ENCODE data around the gene TTC39A. TPM values are rescaled to one million over a fixed set of nuclear protein-coding genes. Genes with fewer than 3 reads are reported as not detected.

TTC39A gene
- total and polyA plus RNA-seq, 11 donors: 8.4 to 29.2 (median 23.2) TPM

- DNase-seq: no peak
- Histone ChIP-seq H3K36me3 (no peaks in the 10 kb centered on the region), H3K27me3 (no peaks in the 10 kb centered on the region), H3K4me3 (no peak overlapping the region), H3K9me3 (no peaks in the 10 kb centered on the region), H3K27ac (no peak overlapping the region), H3K4me1 (peaks cover 0 to 19% (median 3%) of the 10 kb centered on the region in 12 donors)
- intact Hi-C loops (cut with DNase I): loop anchor here in 1 of 10 donors (10.0 kb wide), 1 partner anchor 212 kb away; no protein-coding TSS in a partner anchor
- WGBS, 4 donors: 87 to 91% (median 89%) methylated on average over 4 of the region's 4 CpGs
- no peak for ATAC-seq
- TF ChIP-seq, protein P1, sequence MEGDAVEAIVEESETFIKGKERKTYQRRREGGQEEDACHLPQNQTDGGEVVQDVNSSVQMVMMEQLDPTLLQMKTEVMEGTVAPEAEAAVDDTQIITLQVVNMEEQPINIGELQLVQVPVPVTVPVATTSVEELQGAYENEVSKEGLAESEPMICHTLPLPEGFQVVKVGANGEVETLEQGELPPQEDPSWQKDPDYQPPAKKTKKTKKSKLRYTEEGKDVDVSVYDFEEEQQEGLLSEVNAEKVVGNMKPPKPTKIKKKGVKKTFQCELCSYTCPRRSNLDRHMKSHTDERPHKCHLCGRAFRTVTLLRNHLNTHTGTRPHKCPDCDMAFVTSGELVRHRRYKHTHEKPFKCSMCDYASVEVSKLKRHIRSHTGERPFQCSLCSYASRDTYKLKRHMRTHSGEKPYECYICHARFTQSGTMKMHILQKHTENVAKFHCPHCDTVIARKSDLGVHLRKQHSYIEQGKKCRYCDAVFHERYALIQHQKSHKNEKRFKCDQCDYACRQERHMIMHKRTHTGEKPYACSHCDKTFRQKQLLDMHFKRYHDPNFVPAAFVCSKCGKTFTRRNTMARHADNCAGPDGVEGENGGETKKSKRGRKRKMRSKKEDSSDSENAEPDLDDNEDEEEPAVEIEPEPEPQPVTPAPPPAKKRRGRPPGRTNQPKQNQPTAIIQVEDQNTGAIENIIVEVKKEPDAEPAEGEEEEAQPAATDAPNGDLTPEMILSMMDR (IDR thresholded peaks at IDR 0.05): no peak
- TF ChIP-seq POLR2A (IDR thresholded peaks at IDR 0.05): no peak
Measured at GRCh38 chr1:51322417-51323101, 7.8 kb downstream of the TTC39A start.

DNA sequence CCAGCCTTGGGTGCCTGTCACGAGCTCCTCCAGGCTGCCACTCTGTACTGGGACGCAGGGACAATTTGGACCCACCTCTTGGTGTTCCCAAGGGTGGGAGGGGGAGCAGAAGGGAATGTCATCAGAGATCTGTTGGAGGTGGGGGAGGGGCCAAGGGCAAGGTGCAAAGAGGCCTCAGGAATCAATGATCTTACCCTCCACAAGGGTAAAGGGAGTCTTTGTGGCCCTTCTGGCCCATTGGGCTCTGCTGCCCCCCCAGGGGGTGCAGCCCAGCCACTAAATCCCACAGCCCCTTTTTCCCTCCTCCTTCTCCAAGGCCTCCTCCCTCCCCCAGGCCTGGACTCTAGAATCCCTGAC, 8.5 kb downstream of the TTC39A start:
- 79 to 92% (median 85%) methylated on average over 2 of the region's 2 CpGs; no CpG with 5 or more reads in 1 of the 4 donors for WGBS, 4 donors
- DNase-seq: no peak
- peaks cover 0 to 17% (median 3%) of the 10 kb centered on the region in 12 donors for H3K4me1 ChIP-seq
- H3K27me3 ChIP-seq: no peaks in the 10 kb centered on the region
- H3K27ac ChIP-seq: no peak overlapping the region
- H3K4me3 ChIP-seq: no peak overlapping the region
- ATAC-seq: no peak
- H3K36me3 ChIP-seq: no peaks in the 10 kb centered on the region
- no peaks in the 10 kb centered on the region for H3K9me3 ChIP-seq
- intact Hi-C loops (cut with DNase I): loop anchor here in 1 of 10 donors (10.0 kb wide), 1 partner anchor 213 kb away; no protein-coding TSS in a partner anchor
- TF ChIP-seq, protein P1 (IDR thresholded peaks at IDR 0.05): no peak
- TF ChIP-seq POLR2A (IDR thresholded peaks at IDR 0.05): no peak

DNA sequence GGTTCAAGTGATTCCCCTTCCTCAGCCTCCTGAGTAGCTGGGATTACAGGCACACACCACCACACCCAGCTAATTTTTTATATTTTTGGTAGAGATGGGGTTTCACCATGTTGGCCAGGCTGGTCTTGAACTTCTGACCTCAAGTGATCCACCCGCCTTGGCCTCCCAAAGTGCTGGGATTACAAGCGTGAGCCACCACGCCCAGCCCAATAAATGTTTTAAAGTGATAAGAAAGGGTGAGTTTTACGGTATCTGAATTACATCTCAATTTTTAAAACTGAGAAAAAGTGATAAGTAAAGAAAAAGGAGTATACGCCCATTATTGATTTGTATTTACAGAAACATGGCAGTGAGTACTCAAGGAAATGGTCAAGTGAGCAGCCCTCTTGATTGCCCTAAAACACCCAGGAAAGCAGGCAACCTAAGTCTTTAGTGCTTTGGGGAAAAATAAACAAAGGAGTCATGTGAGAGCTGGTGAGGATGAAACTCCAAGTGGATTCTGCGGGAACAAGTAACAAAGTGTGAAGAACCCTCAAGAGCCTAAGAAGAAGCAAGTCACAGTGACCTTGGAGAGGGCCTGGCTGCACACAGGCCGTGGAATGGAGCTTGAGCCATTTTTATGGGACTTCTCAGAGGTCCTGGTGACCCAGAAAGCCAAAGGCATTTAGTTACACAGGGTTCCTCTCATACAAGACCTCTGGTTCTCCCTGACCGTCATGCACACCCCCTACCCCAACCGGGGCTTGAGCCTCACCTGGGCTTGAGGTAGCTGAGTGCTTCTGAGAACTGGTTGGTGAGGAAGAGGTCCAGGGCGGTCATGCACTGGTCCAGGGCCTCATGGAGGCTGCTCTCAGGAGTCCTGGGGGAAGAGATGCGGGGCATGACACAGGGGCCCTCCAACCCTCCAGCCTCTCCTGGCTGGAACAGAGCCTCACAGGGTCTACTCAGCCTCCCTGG, 9.1 kb downstream of the TTC39A start:
- H3K27ac ChIP-seq: no peak overlapping the region

More for the DNA sequence above, 9.1 kb downstream of the TTC39A start:
- Histone ChIP-seq H3K4me1 (peaks cover 0 to 11% (median 3%) of the 10 kb centered on the region in 12 donors), H3K9me3 (no peaks in the 10 kb centered on the region), H3K36me3 (no peaks in the 10 kb centered on the region), H3K27me3 (no peaks in the 10 kb centered on the region), H3K4me3 (no peak overlapping the region)
- ATAC-seq (no peak), DNase-seq (no peak)
- intact Hi-C loops (cut with DNase I): loop anchor here in 1 of 10 donors (10.0 kb wide), 1 partner anchor 214 kb away; no protein-coding TSS in a partner anchor
- TF ChIP-seq POLR2A (IDR thresholded peaks at IDR 0.05): no peak
- TF ChIP-seq, protein P1 (IDR thresholded peaks at IDR 0.05): no peak
- 90 to 98% (median 97%) methylated on average over 10 to 11 of the region's 11 CpGs for WGBS, 4 donors
